LNCAP (cell line): ENCODE data around the gene TACR1.

Experiments
- TF ChIP-seq, protein P1 (sequence below): fragments of 450-650 bp; IDR thresholded peaks from 2 replicates; pipeline ENCODE4 v1.5.1; 2017; ENCODE audit warnings: mild to moderate bottlenecking

Gene TACR1

GRCh38 chr2:75170889-75171288, 28.4 kb downstream of the TACR1 start:
- TF ChIP-seq, protein P1, sequence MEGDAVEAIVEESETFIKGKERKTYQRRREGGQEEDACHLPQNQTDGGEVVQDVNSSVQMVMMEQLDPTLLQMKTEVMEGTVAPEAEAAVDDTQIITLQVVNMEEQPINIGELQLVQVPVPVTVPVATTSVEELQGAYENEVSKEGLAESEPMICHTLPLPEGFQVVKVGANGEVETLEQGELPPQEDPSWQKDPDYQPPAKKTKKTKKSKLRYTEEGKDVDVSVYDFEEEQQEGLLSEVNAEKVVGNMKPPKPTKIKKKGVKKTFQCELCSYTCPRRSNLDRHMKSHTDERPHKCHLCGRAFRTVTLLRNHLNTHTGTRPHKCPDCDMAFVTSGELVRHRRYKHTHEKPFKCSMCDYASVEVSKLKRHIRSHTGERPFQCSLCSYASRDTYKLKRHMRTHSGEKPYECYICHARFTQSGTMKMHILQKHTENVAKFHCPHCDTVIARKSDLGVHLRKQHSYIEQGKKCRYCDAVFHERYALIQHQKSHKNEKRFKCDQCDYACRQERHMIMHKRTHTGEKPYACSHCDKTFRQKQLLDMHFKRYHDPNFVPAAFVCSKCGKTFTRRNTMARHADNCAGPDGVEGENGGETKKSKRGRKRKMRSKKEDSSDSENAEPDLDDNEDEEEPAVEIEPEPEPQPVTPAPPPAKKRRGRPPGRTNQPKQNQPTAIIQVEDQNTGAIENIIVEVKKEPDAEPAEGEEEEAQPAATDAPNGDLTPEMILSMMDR = no peak

- TF ChIP-seq, protein P1 = no peak
These were observed 31.1 kb downstream of the TACR1 start for GRCh38 chr2:75168186-75168585.

- TF ChIP-seq, protein P1 = no peak
These were observed 32.8 kb downstream of the TACR1 start for GRCh38 chr2:75166491-75166890.

DNA sequence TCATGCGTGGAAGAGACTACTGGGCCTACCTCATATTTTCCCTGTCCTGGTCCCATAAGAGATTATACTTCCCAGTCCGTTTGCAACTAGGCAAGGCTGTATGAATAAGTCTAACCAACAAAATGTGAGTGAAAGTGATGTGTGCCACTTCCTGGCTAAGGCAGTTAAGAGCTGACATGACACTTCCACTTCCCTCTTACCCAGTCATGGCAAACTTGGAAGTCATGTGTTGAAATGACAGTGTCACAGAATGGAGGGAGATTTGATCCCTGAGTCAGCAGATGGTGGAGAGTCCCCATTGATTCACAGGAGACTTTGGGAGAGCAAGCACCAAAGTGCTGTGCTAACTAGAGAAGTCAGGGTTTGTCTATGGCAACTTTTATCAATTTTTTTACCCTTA, 36.4 kb downstream of the TACR1 start:
- TF ChIP-seq, protein P1 = no peak

DNA sequence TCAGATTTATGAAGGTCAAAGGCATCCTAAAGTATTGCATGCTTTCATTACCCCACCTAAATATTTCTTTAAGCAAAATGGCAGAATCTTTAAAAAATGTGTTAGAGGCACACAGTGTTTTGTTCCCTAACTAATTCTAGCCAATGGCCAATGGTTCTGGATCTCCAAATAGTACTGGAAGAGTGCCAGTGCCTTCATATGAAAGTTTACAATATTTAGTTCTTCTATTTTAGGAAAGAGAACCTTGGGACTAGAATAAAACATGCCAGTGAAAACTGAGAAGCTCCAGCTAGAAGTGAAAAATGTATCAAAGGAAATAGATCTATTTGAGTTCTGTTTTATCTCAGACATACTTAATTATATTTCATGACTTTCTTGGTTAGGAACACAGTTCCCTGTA, 37.1 kb downstream of the TACR1 start:
- TF ChIP-seq, protein P1 = no peak

GRCh38 chr2:75157435-75157834, 41.9 kb downstream of the TACR1 start:
- TF ChIP-seq, protein P1 = no peak

DNA sequence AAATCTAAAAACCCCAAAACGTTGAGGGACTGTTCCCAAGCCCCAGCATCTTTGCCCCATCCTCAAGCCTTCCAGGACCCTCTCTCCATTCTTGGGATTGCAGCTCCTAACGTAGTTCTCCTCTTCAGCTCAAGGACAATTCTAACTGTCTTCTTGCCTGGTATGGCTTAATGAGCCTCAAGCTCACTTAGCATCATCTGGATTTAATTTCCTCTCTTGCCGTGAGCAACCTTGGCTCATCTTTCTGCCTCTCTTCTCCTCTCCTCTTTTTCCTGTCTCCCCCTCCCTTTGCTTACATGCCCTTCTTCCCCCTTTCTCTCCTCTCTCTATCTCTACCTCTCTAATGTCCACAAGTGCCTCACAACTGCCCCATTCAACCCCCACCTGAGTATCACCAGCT, 44.2 kb downstream of the TACR1 start:
- TF ChIP-seq, protein P1 = no peak

- TF ChIP-seq, protein P1 = no peak
These were observed 46.1 kb downstream of the TACR1 start for GRCh38 chr2:75153221-75153620.
